H9 (cell line): ENCODE measurements around the gene RUNX2. TPM values are rescaled to one million over a fixed set of nuclear protein-coding genes. Genes with fewer than 3 reads are reported as not detected.

Experiments used
- DNase-seq: peaks from one replicate; pipeline ENCODE4 v3.0.0-alpha.2; 2017
- H2AFZ ChIP-seq: one replicate; pipeline ENCODE4 v1.6.1; 2013; ENCODE audit warnings: mild to moderate bottlenecking, low read length, control low read depth, moderate library complexity
- H2AK5ac ChIP-seq: 2 replicates; pipeline ENCODE4 v1.6.1; 2013; ENCODE audit warnings: low read length, control low read depth, mixed read lengths; ENCODE audit not compliant: insufficient read length
- H2BK120ac ChIP-seq: one replicate; pipeline ENCODE4 v1.6.1; 2013; ENCODE audit warnings: low read depth, mild to moderate bottlenecking, low read length, control low read depth, inconsistent platforms; ENCODE audit not compliant: poor library complexity, severe bottlenecking
- H2BK12ac ChIP-seq: 2 replicates; pipeline ENCODE4 v1.6.1; 2013; ENCODE audit warnings: low read length, control low read depth, mixed read lengths, low read depth; ENCODE audit not compliant: insufficient read length
- H2BK15ac ChIP-seq: 2 replicates; pipeline ENCODE4 v1.6.1; 2013; ENCODE audit warnings: low read depth, low read length, control low read depth
- H2BK20ac ChIP-seq: one replicate; pipeline ENCODE4 v1.6.1; 2013; ENCODE audit warnings: low read depth, mild to moderate bottlenecking, low read length, control low read depth, inconsistent platforms; ENCODE audit not compliant: poor library complexity, severe bottlenecking
- H2BK5ac ChIP-seq: 2 replicates; pipeline ENCODE4 v1.6.1; 2013; ENCODE audit warnings: low read length, control low read depth, mixed read lengths; ENCODE audit not compliant: insufficient read length
- H3K14ac ChIP-seq: 2 replicates; pipeline ENCODE4 v1.6.1; 2013; ENCODE audit warnings: low read length, control low read depth; ENCODE audit not compliant: insufficient read depth
- H3K18ac ChIP-seq: 2 replicates; pipeline ENCODE4 v1.6.1; 2013; ENCODE audit warnings: low read depth, mild to moderate bottlenecking, mixed read lengths, low read length, control low read depth; ENCODE audit not compliant: insufficient read length
- H3K23ac ChIP-seq: 2 replicates; pipeline ENCODE4 v1.6.1; 2013; ENCODE audit warnings: low read length, control low read depth, mixed read lengths, low read depth; ENCODE audit not compliant: insufficient read length
- H3K23me2 ChIP-seq: 2 replicates; pipeline ENCODE4 v1.6.1; 2013; ENCODE audit warnings: low read depth, mild to moderate bottlenecking, mixed read lengths, low read length, control low read depth; ENCODE audit not compliant: insufficient read length, poor library complexity, severe bottlenecking
- H3K27ac ChIP-seq: 2 replicates; pipeline ENCODE4 v1.5.1; 2013; ENCODE audit warnings: low read length, control low read depth, mixed read lengths, low read depth; ENCODE audit not compliant: insufficient read length
- H3K27me3 ChIP-seq: 2 replicates; pipeline ENCODE4 v1.6.1; 2013; ENCODE audit warnings: low read length, control low read depth, inconsistent platforms; ENCODE audit not compliant: insufficient read depth
- H3K4ac ChIP-seq: 2 replicates; pipeline ENCODE4 v1.6.1; 2013; ENCODE audit warnings: low read depth, mild to moderate bottlenecking, control low read depth, inconsistent platforms, low read length, moderate library complexity
- H3K4me1 ChIP-seq: 2 replicates; pipeline ENCODE4 v1.6.1; 2013; ENCODE audit warnings: low read length, control low read depth, inconsistent platforms; ENCODE audit not compliant: insufficient read depth
- H3K4me2 ChIP-seq: 2 replicates; pipeline ENCODE4 v1.6.1; 2013; ENCODE audit warnings: low read length, control low read depth, mixed read lengths; ENCODE audit not compliant: insufficient read length, insufficient read depth
- H3K56ac ChIP-seq: 2 replicates; pipeline ENCODE4 v1.6.1; 2013; ENCODE audit warnings: low read depth, mild to moderate bottlenecking, mixed read lengths, low read length, control low read depth; ENCODE audit not compliant: insufficient read length
- H3K79me1 ChIP-seq: 2 replicates; pipeline ENCODE4 v1.6.1; 2013; ENCODE audit warnings: low read depth, mild to moderate bottlenecking, moderate library complexity, low read length, control low read depth, inconsistent platforms; ENCODE audit not compliant: insufficient read depth, poor library complexity, severe bottlenecking
- H3K79me2 ChIP-seq: 2 replicates; pipeline ENCODE4 v1.6.1; 2013; ENCODE audit warnings: low read length, control low read depth, inconsistent platforms; ENCODE audit not compliant: insufficient read depth
- H3K9ac ChIP-seq: 2 replicates; pipeline ENCODE4 v1.6.1; 2013; ENCODE audit warnings: low read length, control low read depth, mixed read lengths; ENCODE audit not compliant: insufficient read length; ENCODE audit errors: extremely low read depth
- H3K9me3 ChIP-seq: one replicate; pipeline ENCODE4 v1.6.1; 2013; ENCODE audit warnings: low read depth, low read length, inconsistent platforms; ENCODE audit not compliant: control insufficient read depth
- H3T11ph ChIP-seq: one replicate; pipeline ENCODE4 v1.6.1; 2013; ENCODE audit warnings: mild to moderate bottlenecking, low read length, control low read depth, inconsistent platforms
- H4K20me1 ChIP-seq: one replicate; pipeline ENCODE4 v1.6.1; 2013; ENCODE audit not compliant: control insufficient read depth, insufficient read length, insufficient read depth
- H4K5ac ChIP-seq: 2 replicates; pipeline ENCODE4 v1.6.1; 2013; ENCODE audit warnings: low read depth, mild to moderate bottlenecking, mixed read lengths, low read length, control low read depth; ENCODE audit not compliant: insufficient read length
- H4K8ac ChIP-seq: replicated peaks from 2 replicates; pipeline ENCODE4 v1.6.1; 2013; ENCODE audit warnings: low read length, control low read depth, mixed read lengths, low read depth; ENCODE audit not compliant: insufficient read length
- H4K91ac ChIP-seq: 2 replicates; pipeline ENCODE4 v1.6.1; 2013; ENCODE audit warnings: low read depth, mild to moderate bottlenecking, moderate library complexity, mixed read lengths, low read length, control low read depth; ENCODE audit not compliant: insufficient read length
- H3K27ac Mint-ChIP-seq, 3 experiments: 2 replicates in 2 of 3; 3 replicates in 1 of 3; pipeline ENCODE4 v1.8.0; 2020 to 2021; ENCODE audit warnings: mixed read lengths in 3 of 3, mild to moderate bottlenecking in 1 of 3, moderate library complexity in 1 of 3
- H3K27me3 Mint-ChIP-seq: 2 replicates; pipeline ENCODE4 v1.8.0; 2021; ENCODE audit warnings: low read depth, mild to moderate bottlenecking, moderate library complexity, mixed read lengths
- H3K36me3 Mint-ChIP-seq, 3 experiments: 2 replicates in 2 of 3; 3 replicates in 1 of 3; pipeline ENCODE4 v1.8.0; 2020 to 2021; ENCODE audit warnings: low read depth in 3 of 3, mixed read lengths in 3 of 3; ENCODE audit not compliant: insufficient read depth in 1 of 3
- H3K4me1 Mint-ChIP-seq, 2 experiments: 2 replicates each; pipeline ENCODE4 v1.8.0; 2020; ENCODE audit warnings: mixed read lengths in 2 of 2
- H3K4me3 Mint-ChIP-seq, 2 experiments: 2 replicates in 1 of 2; 3 replicates in 1 of 2; pipeline ENCODE4 v1.8.0; 2020 to 2021; ENCODE audit warnings: mild to moderate bottlenecking in 2 of 2, mixed read lengths in 2 of 2, moderate library complexity in 1 of 2
- H3K9me3 Mint-ChIP-seq, 2 experiments: 2 replicates in 1 of 2; 3 replicates in 1 of 2; pipeline ENCODE4 v1.8.0; 2020; ENCODE audit warnings: mild to moderate bottlenecking in 2 of 2, mixed read lengths in 2 of 2, moderate library complexity in 1 of 2
- WGBS: extraction: QIAGEN DNeasy Blood & Tissue Kit; methylation state at CpG from one replicate; pipeline ENCODE4 v1.1.7; 2013; ENCODE audit warnings: missing lambda C conversion rate, low lambda C conversion rate, mixed read lengths; ENCODE audit not compliant: insufficient read length; ENCODE audit errors: extremely low coverage; 5-methylcytosine and 5-hydroxymethylcytosine counted together
- total RNA-seq: library from RNA; stranded (reverse); gene quantifications from 2 replicates; pipeline ENCODE4 v1.2.1, GENCODE V29; 2021
- TF ChIP-seq, protein P1 (sequence below): fragments of 200-600 bp; sonication (generic); conservative IDR thresholded peaks from 3 replicates; pipeline ENCODE4 v1.8.0; 2021; ENCODE audit warnings: antibody characterized with exemption, mild to moderate bottlenecking

Gene RUNX2
- total RNA-seq, 1 experiment from 2014 or later, result 0.15 TPM

DNA sequence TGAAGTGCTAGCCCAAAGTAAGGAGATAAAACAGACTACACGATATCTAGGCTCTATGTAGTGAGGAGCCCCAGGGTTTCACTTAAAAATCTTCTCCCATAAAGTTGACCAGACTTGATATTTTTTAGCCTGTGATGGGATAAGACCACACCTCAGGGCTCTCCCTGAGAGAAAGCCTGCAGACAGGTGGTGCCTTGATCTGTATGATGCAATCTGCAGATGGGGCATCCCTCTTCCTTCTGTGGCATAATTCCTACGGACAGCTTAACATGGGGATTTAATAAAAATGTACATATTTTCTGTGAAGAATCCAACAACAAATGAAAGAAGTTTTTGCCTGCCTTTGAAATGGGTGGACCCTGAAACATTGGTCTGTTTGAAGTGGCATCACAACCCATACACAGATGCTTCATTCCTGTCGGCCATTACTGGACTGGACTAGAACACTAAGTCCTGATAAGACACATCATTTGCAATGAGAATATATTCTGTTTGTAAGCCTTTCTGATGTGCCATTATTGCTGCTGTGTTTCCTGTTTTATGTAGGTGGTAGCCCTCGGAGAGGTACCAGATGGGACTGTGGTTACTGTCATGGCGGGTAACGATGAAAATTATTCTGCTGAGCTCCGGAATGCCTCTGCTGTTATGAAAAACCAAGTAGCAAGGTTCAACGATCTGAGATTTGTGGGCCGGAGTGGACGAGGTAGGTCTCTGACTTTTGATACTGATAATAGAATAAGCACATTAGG is 103.4 kb downstream of the RUNX2 start:
- Mint-ChIP-seq H3K36me3 (no peaks in the 10 kb centered on the region), H3K9me3 (no peaks in the 10 kb centered on the region), H3K4me3 (no peak overlapping the region), H3K4me1 (peaks cover 0 to 3% of the 10 kb centered on the region in 2 experiments; a peak in 1 of 4 replicates), H3K27me3 (peaks cover under 1% of the 10 kb centered on the region; the same call in 1 of the 2 replicates), H3K27ac (no peak overlapping the region)
- Histone ChIP-seq H4K91ac (no peak overlapping the region), H3K79me2 (no peaks in the 10 kb centered on the region), H3K9me3 (no peaks in the 10 kb centered on the region), H3K56ac (no peak overlapping the region), H4K8ac (no peak overlapping the region), H2BK120ac (no peak overlapping the region), H4K20me1 (no peaks in the 10 kb centered on the region), H2BK5ac (no peak overlapping the region), H2BK20ac (no peak overlapping the region), H3K14ac (no peak overlapping the region), H3K9ac (no peak overlapping the region), H3K18ac (no peak overlapping the region), H3K4me1 (no peaks in the 10 kb centered on the region), H2BK12ac (no peak overlapping the region), H2BK15ac (no peak overlapping the region), H2AFZ (no peak overlapping the region), H3K27ac (no peak overlapping the region), H3K27me3 (no peaks in the 10 kb centered on the region), H3K23ac (no peak overlapping the region), H3K4ac (no peak overlapping the region), H2AK5ac (no peak overlapping the region), H3T11ph (no peak overlapping the region), H3K4me2 (no peak overlapping the region), H4K5ac (no peak overlapping the region), H3K79me1 (no peaks in the 10 kb centered on the region), H3K23me2 (no peaks in the 10 kb centered on the region)
- WGBS, result no CpG with 5 or more reads among the region's 10 CpGs
- no peak for DNase-seq
- TF ChIP-seq, protein P1, sequence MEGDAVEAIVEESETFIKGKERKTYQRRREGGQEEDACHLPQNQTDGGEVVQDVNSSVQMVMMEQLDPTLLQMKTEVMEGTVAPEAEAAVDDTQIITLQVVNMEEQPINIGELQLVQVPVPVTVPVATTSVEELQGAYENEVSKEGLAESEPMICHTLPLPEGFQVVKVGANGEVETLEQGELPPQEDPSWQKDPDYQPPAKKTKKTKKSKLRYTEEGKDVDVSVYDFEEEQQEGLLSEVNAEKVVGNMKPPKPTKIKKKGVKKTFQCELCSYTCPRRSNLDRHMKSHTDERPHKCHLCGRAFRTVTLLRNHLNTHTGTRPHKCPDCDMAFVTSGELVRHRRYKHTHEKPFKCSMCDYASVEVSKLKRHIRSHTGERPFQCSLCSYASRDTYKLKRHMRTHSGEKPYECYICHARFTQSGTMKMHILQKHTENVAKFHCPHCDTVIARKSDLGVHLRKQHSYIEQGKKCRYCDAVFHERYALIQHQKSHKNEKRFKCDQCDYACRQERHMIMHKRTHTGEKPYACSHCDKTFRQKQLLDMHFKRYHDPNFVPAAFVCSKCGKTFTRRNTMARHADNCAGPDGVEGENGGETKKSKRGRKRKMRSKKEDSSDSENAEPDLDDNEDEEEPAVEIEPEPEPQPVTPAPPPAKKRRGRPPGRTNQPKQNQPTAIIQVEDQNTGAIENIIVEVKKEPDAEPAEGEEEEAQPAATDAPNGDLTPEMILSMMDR, result no peak
